Dermis blood vessel endothelial cell (primary cell): Measurements from ENCODE around the gene SGPL1. TPM values are rescaled to one million over a fixed set of nuclear protein-coding genes. Genes with fewer than 3 reads are reported as not detected.

Experiments
- DNase-seq: peaks from one replicate; pipeline ENCODE4 v3.0.0; 2010
- total RNA-seq: library from RNA; depleted of rRNA; stranded (reverse); fragments of >200 nt; gene quantifications from 2 replicates; pipeline ENCODE4 v1.2.3, GENCODE V29; 2014

Gene SGPL1
- total RNA-seq, 1 donor from 2014 or later = 15.0 TPM

DNA sequence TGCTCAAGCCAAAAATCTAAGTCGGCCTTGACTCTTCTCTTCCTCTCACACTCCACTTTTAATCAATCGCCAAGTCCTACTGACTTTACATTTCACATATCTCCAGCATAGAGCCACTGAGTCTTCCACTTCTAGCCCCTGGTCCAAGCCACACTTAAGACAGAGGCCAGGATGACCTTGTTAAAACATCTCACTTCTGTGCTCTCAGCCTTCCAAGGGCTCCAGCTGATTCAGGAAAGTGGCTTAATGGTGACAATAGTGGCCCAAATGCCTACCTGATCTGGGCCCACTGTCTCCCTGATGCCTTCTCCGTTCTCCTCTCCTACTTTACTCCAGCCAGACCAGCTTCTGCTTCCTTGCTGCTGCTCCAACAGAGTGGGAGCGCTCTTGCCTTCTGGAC lies 35.0 kb upstream of the SGPL1 start:
- no peak for DNase-seq

- no peak for DNase-seq
Measured at GRCh38 chr10:70781461-70782051, 34.2 kb upstream of the SGPL1 start.

DNA sequence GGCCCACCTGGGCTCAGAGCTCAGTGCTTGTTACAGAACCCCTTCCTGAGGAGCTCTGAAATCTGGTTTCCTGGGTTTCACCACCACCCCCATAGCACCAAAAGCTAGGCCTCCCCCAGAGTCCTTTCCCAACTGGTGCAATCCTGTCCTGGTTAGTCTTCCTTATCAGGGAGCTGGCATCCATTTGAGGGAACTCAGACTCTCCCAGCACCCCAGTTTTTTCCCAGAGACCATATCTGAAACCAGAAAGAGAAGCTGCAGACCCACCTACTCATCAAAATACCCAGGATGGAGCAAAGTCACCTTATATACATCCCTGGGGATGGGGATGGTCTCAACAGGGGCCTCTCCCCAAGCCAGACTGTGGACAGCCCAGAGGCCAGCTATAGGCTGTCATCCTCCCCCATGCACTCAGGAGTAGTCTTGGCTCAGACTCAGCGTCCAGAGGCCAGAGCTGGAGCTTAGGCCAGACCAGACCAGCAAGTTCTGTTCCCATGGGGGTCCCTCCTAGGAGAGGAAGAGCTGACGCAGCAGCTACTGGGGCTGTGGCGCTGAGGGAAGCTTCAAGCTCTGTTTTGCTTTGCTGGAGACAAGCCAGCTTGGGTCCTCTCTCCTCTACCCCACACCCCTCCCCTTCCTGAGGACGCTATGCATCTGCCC lies 33.5 kb upstream of the SGPL1 start:
- DNase-seq = no peak

DNA sequence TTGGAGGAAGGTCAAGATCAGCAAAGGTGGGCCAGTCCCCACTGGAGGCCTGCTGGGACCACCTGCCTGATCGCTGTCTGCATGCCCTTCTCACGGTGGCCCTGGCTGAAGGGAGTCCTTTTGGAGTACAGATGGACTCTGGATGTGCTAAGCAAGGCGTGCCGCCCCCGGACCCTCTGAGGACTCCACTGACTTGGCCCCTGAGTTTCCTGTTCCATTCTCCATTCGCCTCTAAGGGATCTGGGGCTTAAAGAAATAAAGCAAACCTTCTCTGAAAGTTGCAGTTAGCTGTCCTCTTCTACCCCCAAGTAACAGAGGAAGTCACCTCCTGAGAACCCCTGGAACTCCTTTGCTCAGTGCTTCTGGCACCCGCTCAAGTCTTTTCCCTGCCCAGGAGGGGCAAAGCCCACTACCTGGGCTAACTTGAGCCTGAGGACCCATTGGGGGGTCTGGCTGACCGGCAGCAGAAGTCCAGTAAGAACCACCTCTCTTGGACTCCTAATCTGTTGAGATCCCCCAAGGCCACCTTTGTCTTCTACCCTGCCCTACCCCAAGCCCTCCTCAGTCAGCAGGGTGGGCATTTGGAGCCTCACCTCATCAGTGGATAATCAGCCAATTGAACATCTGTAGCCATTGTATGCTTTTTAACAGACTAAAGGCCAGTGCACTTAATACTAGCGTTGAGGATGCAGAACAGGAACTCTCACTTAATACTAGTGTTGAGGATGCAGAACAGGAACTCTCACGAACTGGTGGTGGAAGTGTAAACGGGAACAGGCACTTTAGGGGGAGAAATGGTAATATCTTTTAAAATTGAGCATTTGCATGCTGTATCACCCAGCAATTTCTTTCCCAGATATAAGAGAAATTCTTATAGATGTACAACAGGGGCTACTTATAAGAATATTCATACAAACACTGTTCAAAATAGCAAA lies 32.7 kb upstream of the SGPL1 start:
- no peak for DNase-seq

- DNase-seq = no peak
Measured at GRCh38 chr10:70784016-70784415, 31.7 kb upstream of the SGPL1 start.

- DNase-seq = peak; percentile 4
Measured at GRCh38 chr10:70784471-70784870, 31.3 kb upstream of the SGPL1 start.

DNA sequence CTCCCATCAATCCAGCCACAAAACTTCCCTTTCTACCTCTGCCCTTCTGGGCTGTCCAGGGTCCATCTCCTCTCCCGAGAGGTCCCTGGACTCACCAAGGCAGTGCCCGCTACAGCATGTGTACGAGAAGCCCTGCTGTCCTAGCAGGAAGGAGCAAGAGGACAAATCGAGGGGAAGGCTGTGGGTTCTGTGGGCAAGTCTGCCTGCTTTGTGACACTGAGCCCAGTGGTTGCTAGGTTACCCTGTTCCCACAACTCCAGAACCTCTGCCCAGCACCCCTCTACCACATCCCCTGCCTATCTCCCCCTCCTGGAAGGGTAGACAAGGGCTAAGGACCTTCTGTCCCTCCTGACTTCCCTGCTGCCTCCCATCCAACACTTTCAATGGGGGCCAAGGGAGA lies 30.6 kb upstream of the SGPL1 start, which contains the start of gene TBATA:
TBATA (minus strand) TSS at position 188 of the 400 bp plus-strand sequence. CDS start 1,998 bp downstream, outside the sequence.
- DNase-seq = no peak

DNA sequence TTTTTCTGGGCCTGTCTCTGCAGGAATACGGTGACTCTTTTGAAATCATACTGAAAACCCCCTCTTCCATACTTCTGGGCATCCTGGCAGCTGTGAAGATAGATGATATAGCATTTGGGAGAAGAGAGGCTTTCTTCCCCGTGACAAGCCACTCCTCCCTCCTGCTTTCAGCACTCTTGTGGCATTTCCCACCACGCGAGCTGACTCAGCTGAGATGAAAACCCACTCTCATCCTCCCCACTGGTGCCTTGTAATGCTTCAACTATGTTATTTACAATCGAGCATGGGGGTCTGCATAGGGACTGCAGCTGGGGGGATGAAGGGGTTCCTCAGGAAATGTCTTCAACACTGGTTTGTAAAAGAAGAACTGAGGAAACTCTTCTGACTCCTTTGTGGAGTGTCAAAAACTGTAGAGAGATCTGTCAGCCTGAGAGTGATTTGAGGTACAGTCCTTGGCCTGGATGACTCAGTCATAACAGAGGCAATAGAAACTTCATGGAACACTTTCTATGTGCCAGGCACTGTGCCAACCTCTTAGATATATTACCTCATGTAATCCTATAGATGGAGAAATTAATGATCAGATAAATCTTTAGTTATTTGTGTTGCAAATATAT lies 28.8 kb upstream of the SGPL1 start:
- no peak for DNase-seq

- no peak for DNase-seq
Measured at GRCh38 chr10:70791386-70792039, 24.2 kb upstream of the SGPL1 start.

DNA sequence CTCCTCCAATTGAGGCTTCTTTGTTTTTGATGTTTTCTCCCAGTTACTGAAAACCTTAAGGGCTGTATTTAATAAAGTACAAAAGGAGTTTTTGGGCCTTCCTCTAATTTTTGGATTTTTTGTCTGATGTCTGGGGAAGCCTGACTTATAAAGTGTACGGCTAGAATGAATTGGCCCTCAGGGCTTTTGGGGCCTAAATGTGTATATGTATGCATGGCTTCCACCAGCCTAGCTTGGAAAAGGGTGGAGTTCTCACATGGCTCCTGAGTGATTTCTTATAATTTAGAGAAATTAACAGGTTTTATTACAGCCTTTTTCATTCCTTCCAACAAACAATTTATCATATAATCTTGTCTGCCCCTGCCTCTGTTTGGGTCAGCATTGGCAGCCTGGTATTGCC lies 20.1 kb upstream of the SGPL1 start:
- no peak for DNase-seq

- DNase-seq = no peak
Measured at GRCh38 chr10:70797840-70798239, 17.9 kb upstream of the SGPL1 start.

GRCh38 chr10:70799124-70799523 lies 16.6 kb upstream of the SGPL1 start:
- no peak for DNase-seq

GRCh38 chr10:70801854-70802253 lies 13.9 kb upstream of the SGPL1 start:
- no peak for DNase-seq

DNA sequence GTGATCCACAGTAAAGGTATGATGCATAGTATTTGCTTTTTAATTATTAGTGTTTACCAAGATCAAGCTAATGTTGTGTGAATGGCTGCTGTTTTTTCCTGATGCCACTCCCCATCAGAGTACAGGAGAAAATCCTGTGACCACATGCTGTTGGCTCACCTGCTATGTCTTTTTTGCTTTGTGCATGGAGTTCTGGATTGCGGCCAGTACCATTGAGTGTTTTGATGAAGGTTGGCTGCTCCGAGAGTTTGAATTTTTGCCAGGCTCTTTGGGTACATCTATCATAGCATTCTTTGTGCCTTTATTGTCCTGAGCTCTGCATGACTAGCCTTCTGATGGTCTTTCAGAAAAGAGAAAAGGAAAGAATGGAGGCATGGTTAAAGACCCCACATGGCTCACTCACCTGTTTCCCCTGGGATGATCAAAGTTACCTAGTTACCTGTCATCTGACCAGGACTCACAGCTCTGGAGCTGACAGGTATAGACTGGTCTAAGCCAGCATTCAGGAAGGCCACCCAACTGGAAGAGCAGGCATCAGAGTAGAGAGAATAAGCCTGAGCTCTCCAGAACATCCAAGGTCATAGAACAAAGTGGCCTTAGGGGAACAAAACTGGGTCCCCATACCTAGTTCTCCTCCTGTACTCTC lies 11.8 kb upstream of the SGPL1 start:
- no peak for DNase-seq

GRCh38 chr10:70804421-70804808 lies 11.3 kb upstream of the SGPL1 start:
- no peak for DNase-seq

DNA sequence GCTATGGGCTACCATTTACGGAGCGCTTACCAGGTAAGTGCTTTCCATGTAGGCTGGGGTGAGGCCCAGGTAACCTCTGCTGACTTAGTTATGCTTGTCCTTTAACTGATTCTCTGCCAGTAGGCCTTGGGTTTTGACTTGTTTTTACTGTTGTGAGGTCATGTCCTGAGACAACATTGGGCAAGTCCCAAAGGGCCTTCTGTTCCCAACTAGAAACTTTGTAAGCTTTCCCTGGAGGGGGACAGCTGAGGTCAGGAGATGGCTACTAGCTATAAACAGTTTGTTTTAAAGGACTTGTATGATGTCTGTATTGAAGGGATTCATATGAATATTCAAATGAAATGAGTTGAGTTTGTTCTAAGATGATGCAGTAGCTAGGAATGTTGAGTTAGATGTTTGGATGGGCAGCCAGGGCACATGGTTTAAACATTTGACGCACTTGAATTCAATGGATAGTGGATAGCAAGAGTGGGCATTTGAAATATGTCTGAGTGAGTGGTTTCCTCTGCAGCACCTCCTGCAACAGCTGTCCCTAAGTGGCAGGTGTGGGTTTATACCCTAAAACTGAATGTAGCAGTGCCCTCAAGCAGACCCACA lies 10.0 kb upstream of the SGPL1 start:
- DNase-seq = no peak

DNA sequence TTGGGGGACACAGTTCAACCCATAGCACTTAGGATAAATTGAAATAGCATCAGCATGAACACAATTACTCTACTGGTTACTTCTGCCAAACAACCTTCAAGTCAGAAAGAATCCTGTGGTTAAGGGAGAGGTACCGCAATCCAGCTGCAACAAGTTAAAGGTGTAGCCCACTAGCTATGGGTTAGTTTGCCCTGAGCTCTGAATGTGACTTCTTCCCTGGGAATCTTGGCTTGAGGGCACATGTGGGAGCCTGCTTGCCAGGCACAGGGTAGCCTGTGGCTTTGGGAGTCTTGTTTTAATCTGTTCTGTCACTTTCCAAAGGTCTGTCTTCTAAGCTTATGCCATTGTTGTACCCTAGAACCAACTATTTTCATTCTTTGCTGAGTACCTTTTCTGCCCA lies 8.9 kb upstream of the SGPL1 start:
- DNase-seq = no peak

DNA sequence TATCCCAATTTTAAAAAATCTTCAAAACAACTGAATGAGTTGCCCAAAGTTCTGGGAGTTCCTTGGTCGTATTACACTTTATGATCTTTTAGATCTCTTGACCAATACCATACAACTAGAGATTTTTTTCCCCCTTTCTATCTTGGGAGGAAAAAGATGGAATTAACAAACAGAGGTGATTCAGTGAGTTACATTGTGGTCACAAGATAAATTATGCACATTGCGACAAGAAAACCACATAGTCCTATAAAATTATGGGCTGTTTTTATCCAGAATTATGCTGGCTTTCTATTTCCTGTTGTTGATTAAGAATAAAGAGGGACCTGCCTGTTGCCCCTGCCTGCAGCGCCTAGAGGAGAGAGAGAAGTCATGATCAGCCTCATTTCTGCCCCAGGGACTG lies 8.2 kb upstream of the SGPL1 start:
- no peak for DNase-seq

GRCh38 chr10:70809011-70809611 lies 6.6 kb upstream of the SGPL1 start:
- no peak for DNase-seq

GRCh38 chr10:70809726-70810125 lies 6.0 kb upstream of the SGPL1 start:
- DNase-seq = no peak

GRCh38 chr10:70810967-70811366 lies 4.8 kb upstream of the SGPL1 start:
- DNase-seq = no peak
